ENCODE data around the gene RNF5.
"Not testable (repeated sequence)": the region's sequence is repeated elsewhere in the genome, so short reads cannot be mapped to it uniquely, and the experiment has no call there.

Gene RNF5

DNA sequence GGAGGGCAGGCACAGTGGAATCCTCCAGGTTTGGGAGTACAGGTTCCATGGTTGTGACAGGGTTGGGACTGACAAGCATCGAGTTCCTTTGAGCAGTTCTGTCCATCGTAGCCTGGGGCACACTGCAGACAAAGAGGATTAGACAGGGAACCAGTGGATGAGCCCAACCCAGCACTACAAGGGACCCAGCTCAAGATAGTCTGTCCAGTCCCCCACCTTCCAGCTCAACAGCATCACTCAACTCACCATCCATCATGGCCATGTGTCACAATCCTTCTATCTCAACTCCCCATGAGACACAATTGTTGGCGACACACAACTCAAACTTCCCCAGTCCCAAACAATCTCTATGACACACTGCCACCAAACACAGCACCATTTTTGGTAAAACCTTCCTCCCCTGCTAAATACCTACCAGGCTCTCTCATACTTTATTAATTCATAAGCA lies 26.1 kb downstream of the RNF5 start:
- Histone ChIP-seq H3K36me3 (ENCODE audit: control insufficient read depth, insufficient read depth, low read length, severe bottlenecking) (no peaks in the 10 kb centered on the region), H3K9ac (ENCODE audit: low read length) (no peak overlapping the region), H3K9me3 (ENCODE audit: control insufficient read depth, low read length) (no peaks in the 10 kb centered on the region), H3K27me3 (replicated peaks; ENCODE audit: control insufficient read depth, insufficient read depth, low read length) (peaks cover 22% of the 10 kb centered on the region), H3K4me3 (ENCODE audit: low read length) (no peak overlapping the region), H3K4me1 (ENCODE audit: control insufficient read depth, insufficient read depth, low read length) (peaks cover 3% of the 10 kb centered on the region)
- no peak for DNase-seq (ENCODE audit: low read depth)

DNA sequence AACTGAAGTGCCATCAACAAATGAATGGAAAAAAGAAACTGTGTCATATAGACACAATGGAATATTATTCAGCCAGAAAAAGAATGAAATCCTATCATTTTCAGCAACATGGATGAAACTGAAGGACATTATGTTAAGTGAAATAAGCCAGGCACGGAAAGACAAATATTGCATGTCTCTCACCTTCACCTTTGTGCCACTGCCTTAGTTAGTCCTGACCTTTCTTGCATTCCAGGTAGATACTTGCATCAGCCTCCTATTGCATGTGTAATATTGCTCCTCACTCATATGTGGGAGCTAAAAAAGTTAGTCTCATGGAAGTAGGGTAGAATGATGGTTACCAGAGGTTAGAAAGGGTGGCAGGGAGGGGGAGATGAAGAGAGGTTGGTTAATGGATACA lies 30.8 kb downstream of the RNF5 start:
- no peak for DNase-seq (ENCODE audit: low read depth)
- Histone ChIP-seq H3K9me3 (ENCODE audit: control insufficient read depth, low read length) (no peaks in the 10 kb centered on the region), H3K4me3 (ENCODE audit: low read length) (no peak overlapping the region), H3K36me3 (ENCODE audit: control insufficient read depth, insufficient read depth, low read length, severe bottlenecking) (no peaks in the 10 kb centered on the region), H3K4me1 (ENCODE audit: control insufficient read depth, insufficient read depth, low read length) (no peaks in the 10 kb centered on the region), H3K27me3 (replicated peaks; ENCODE audit: control insufficient read depth, insufficient read depth, low read length) (peaks cover 16% of the 10 kb centered on the region), H3K9ac (ENCODE audit: low read length) (no peak overlapping the region)

DNA sequence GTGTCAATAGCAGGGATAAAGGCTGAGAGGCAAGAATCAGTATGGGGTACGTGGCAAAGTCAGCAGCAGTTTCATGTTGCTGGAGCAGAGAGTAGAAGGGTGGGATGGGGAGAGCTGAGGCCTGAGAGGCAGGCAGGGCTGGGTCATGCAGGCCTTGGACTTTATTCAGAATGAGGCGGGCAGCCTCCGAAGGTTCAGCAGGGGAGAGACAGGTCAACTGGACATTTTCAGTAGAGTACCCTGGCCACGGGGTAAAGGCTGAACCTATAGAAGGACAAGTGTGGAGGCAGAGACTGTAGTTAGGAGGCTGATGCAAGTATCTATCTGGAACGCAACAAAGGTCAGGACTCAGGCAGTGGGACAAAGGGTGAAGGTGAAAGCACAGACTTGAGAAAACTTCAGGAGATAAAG lies 32.0 kb downstream of the RNF5 start:
- DNase-seq (ENCODE audit: low read depth): no peak
- no peak overlapping the region for H3K4me3 ChIP-seq (ENCODE audit: low read length)
- no peak overlapping the region for H3K9ac ChIP-seq (ENCODE audit: low read length)
- no peaks in the 10 kb centered on the region for H3K9me3 ChIP-seq (ENCODE audit: control insufficient read depth, low read length)
- peaks cover 15% of the 10 kb centered on the region for H3K27me3 ChIP-seq (replicated peaks; ENCODE audit: control insufficient read depth, insufficient read depth, low read length)
- H3K36me3 ChIP-seq (ENCODE audit: control insufficient read depth, insufficient read depth, low read length, severe bottlenecking): no peaks in the 10 kb centered on the region
- H3K4me1 ChIP-seq (ENCODE audit: control insufficient read depth, insufficient read depth, low read length): no peaks in the 10 kb centered on the region

DNA sequence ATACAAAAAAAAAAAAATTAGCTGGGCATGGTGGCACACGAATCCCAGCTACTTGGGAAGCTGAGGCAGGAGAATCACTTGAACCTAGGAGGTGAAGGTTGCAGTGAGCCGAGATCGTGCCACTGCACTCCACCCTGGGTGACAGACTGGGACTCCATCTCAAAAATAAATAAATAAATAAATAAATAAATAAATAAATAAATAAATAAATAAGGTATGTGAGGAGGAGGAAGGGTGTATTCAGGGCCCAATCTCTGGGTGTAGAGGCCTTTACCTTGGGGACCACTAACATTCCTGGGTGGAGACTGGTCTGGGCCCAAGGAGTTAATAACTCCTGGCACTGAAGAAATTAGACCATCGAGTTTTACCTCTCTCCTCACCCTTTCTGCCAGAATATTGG lies 33.2 kb downstream of the RNF5 start:
- H3K9me3 ChIP-seq (ENCODE audit: control insufficient read depth, low read length); H3K4me3 ChIP-seq (ENCODE audit: low read length); H3K9ac ChIP-seq (ENCODE audit: low read length); H3K4me1 ChIP-seq (ENCODE audit: control insufficient read depth, insufficient read depth, low read length); DNase-seq (ENCODE audit: low read depth); H3K36me3 ChIP-seq (ENCODE audit: control insufficient read depth, insufficient read depth, low read length, severe bottlenecking): not testable (repeated sequence)
- H3K27me3 ChIP-seq (replicated peaks; ENCODE audit: control insufficient read depth, insufficient read depth, low read length): peaks cover 19% of the 10 kb centered on the region

DNA sequence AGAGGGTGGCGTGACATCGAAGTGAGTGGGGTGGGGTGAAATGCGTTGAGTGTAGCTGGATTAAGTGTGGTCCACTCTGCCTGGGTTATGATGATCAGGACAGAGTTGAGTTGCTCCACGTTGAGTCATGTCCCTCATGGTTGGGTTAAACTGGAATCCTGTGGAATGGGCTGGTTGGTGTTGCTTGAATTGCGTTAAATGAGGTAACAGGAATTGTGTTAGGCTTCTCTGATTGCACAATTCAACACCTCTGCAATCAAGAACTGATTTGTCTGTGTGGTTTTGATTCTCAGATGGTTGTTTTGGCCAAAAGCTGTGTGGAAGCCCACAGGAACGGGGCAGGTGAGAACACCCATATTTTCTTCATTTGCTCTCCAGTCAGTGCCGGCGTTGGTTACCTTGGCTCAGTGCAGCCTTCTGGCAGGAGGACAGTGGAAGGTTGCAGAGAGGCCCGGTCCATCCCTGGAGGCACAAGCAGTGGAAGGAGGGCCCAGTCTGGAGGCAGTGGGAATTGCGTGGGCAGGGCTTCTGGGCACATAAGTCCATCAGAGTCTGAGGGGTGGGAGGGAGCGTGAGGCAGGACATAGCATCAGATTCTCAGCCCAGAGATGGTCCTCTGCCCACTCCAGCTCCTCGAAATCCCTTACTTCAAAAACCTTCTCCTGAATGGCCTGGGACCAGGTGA lies 34.0 kb downstream of the RNF5 start:
- peaks cover 19% of the 10 kb centered on the region for H3K27me3 ChIP-seq (replicated peaks; ENCODE audit: control insufficient read depth, insufficient read depth, low read length)
- H3K36me3 ChIP-seq (ENCODE audit: control insufficient read depth, insufficient read depth, low read length, severe bottlenecking): no peaks in the 10 kb centered on the region
- H3K9me3 ChIP-seq (ENCODE audit: control insufficient read depth, low read length): no peaks in the 10 kb centered on the region
- H3K9ac ChIP-seq (ENCODE audit: low read length): no peak overlapping the region
- no peak overlapping the region for H3K4me3 ChIP-seq (ENCODE audit: low read length)
- no peak for DNase-seq (ENCODE audit: low read depth)
- no peaks in the 10 kb centered on the region for H3K4me1 ChIP-seq (ENCODE audit: control insufficient read depth, insufficient read depth, low read length)

DNA sequence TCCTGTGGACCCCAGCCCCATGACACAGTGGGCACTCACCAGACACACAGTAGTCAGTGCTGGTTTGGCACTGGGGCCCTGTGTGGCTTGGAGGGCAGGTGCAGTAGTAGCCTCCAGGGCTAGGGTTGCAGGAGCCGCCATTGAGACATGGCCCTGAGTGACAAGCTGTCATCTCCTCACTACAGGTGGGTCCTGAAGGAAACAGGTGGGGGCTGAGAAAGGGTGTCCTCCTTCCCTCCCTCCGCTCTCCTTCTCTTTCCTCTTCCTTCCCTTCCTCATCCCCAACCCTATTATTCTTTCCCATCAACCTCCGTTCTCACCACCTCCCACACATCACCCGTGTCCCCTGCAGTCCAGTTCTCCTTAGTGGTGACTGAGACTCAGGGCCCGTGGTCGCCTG lies 35.4 kb downstream of the RNF5 start:
- H3K9me3 ChIP-seq (ENCODE audit: control insufficient read depth, low read length): no peaks in the 10 kb centered on the region
- H3K4me1 ChIP-seq (ENCODE audit: control insufficient read depth, insufficient read depth, low read length): no peaks in the 10 kb centered on the region
- H3K27me3 ChIP-seq (replicated peaks; ENCODE audit: control insufficient read depth, insufficient read depth, low read length): peaks cover 26% of the 10 kb centered on the region
- no peak overlapping the region for H3K4me3 ChIP-seq (ENCODE audit: low read length)
- no peak overlapping the region for H3K9ac ChIP-seq (ENCODE audit: low read length)
- DNase-seq (ENCODE audit: low read depth): no peak
- H3K36me3 ChIP-seq (ENCODE audit: control insufficient read depth, insufficient read depth, low read length, severe bottlenecking): no peaks in the 10 kb centered on the region

DNA sequence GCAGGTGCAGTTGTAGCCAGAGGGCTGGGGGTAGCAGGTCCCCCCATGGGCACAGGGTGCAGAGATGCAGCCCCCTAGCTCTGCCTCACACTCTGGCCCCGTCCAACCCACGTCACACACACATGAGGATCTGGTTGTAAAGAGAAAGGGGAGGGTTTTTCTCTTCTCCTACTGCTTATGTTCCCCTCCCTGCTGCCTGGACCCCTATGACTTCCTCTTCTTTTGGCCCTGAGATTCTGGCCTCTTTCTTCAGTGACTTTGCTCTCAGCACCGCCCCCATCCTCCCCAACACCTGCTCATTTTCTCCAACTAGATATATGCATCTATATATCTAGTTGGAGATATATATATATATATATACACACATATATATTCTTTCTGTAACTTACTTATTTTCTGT lies 35.9 kb downstream of the RNF5 start:
- no peak overlapping the region for H3K9ac ChIP-seq (ENCODE audit: low read length)
- H3K27me3 ChIP-seq (replicated peaks; ENCODE audit: control insufficient read depth, insufficient read depth, low read length): peaks cover 26% of the 10 kb centered on the region
- H3K4me1 ChIP-seq (ENCODE audit: control insufficient read depth, insufficient read depth, low read length): no peaks in the 10 kb centered on the region
- no peaks in the 10 kb centered on the region for H3K36me3 ChIP-seq (ENCODE audit: control insufficient read depth, insufficient read depth, low read length, severe bottlenecking)
- H3K4me3 ChIP-seq (ENCODE audit: low read length): no peak overlapping the region
- no peak for DNase-seq (ENCODE audit: low read depth)
- H3K9me3 ChIP-seq (ENCODE audit: control insufficient read depth, low read length): no peaks in the 10 kb centered on the region

DNA sequence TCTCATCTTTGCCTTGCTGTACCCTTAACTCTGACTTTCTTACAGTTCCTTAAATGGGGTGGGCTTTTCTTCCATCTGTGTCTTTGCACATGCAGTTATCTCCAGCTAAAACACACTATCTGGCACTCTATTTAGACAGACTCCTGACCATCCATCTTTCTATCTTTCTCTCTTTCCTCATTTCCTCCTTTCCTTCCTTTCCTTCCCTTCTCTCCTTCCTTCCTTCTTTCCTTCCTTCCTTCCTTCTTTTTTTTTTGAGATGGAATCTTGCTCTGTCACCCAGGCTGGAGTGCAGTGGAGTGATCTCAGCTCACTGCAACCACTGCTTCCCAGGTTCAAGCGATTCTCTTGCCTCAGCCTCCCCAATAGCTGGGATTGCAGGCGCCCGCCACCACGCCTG lies 37.4 kb downstream of the RNF5 start:
- Histone ChIP-seq H3K4me3 (ENCODE audit: low read length) (no peak overlapping the region), H3K9ac (ENCODE audit: low read length) (no peak overlapping the region), H3K9me3 (ENCODE audit: control insufficient read depth, low read length) (no peaks in the 10 kb centered on the region), H3K36me3 (ENCODE audit: control insufficient read depth, insufficient read depth, low read length, severe bottlenecking) (no peaks in the 10 kb centered on the region), H3K27me3 (replicated peaks; ENCODE audit: control insufficient read depth, insufficient read depth, low read length) (peaks cover 39% of the 10 kb centered on the region), H3K4me1 (ENCODE audit: control insufficient read depth, insufficient read depth, low read length) (no peaks in the 10 kb centered on the region)
- DNase-seq (ENCODE audit: low read depth): no peak

DNA sequence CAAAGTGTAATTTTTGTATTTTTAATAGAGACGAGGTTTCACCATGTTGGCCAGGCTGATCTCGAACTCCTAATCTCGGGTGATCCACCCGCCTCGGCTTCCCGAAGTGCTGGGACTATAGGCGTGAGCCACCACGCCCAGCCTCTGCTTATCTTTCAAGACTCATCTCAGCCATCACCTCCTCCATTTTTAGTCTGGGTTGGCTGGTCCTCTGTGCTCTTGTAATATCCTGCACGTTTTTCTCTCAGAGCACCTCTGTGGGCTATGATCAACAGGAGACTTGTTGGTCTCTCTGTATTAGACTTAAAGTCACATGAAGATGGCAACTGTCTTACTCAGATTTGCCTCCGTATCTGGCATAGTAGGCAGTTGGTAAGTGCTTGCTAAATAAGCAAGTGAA lies 38.1 kb downstream of the RNF5 start:
- Histone ChIP-seq H3K36me3 (ENCODE audit: control insufficient read depth, insufficient read depth, low read length, severe bottlenecking) (no peaks in the 10 kb centered on the region), H3K4me1 (ENCODE audit: control insufficient read depth, insufficient read depth, low read length) (no peaks in the 10 kb centered on the region), H3K4me3 (ENCODE audit: low read length) (no peak overlapping the region), H3K27me3 (replicated peaks; ENCODE audit: control insufficient read depth, insufficient read depth, low read length) (peaks cover 46% of the 10 kb centered on the region), H3K9ac (ENCODE audit: low read length) (no peak overlapping the region), H3K9me3 (ENCODE audit: control insufficient read depth, low read length) (no peaks in the 10 kb centered on the region)
- DNase-seq (ENCODE audit: low read depth): no peak

DNA sequence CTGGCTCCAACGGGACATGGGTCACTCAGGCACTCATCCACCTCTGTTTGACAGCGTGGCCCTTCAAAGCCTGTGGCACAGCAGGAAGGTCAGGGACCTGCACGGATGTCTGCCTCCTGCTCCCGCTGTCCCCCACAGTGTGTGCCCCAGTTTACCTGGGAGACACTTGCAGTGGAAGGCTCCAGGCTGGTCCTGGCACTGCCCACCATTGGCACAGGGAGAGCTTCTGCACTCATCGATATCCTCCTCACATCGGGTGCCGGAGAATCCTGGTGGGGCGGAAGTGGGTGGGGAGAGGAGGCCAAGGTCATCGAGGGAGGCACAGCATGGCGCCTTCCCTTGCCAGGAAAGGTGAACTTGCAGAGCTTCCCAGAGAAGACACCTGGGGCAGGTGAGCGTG lies 38.8 kb downstream of the RNF5 start:
- no peak for DNase-seq (ENCODE audit: low read depth)
- no peak overlapping the region for H3K9ac ChIP-seq (ENCODE audit: low read length)
- H3K4me3 ChIP-seq (ENCODE audit: low read length): no peak overlapping the region
- no peaks in the 10 kb centered on the region for H3K4me1 ChIP-seq (ENCODE audit: control insufficient read depth, insufficient read depth, low read length)
- H3K27me3 ChIP-seq (replicated peaks; ENCODE audit: control insufficient read depth, insufficient read depth, low read length): peaks cover 53% of the 10 kb centered on the region
- H3K36me3 ChIP-seq (ENCODE audit: control insufficient read depth, insufficient read depth, low read length, severe bottlenecking): no peaks in the 10 kb centered on the region
- no peaks in the 10 kb centered on the region for H3K9me3 ChIP-seq (ENCODE audit: control insufficient read depth, low read length)

DNA sequence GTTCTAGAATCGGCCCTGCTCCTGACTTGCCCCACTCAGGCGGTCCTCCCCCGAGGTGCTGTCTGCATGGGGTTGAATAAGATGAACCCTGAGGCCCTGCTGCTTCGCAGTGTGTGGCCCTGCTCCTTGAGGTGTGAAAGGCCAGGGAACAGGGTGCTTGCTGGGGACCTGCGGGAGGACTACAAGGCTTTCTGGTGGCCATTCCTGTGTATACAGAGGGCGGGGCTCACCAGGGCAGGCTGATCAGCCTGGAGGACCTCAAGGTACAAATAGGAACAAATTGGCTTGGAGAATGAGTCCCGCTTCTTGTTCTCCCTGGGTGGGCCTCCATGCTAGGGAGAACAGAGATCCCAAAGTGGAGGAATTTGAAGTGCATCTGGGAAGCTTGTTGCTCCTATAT lies 40.0 kb downstream of the RNF5 start:
- Histone ChIP-seq H3K4me3 (ENCODE audit: low read length) (no peak overlapping the region), H3K27me3 (replicated peaks; ENCODE audit: control insufficient read depth, insufficient read depth, low read length) (peaks cover 60% of the 10 kb centered on the region), H3K36me3 (ENCODE audit: control insufficient read depth, insufficient read depth, low read length, severe bottlenecking) (no peaks in the 10 kb centered on the region), H3K9me3 (ENCODE audit: control insufficient read depth, low read length) (no peaks in the 10 kb centered on the region), H3K4me1 (ENCODE audit: control insufficient read depth, insufficient read depth, low read length) (no peaks in the 10 kb centered on the region), H3K9ac (ENCODE audit: low read length) (no peak overlapping the region)
- no peak for DNase-seq (ENCODE audit: low read depth)

DNA sequence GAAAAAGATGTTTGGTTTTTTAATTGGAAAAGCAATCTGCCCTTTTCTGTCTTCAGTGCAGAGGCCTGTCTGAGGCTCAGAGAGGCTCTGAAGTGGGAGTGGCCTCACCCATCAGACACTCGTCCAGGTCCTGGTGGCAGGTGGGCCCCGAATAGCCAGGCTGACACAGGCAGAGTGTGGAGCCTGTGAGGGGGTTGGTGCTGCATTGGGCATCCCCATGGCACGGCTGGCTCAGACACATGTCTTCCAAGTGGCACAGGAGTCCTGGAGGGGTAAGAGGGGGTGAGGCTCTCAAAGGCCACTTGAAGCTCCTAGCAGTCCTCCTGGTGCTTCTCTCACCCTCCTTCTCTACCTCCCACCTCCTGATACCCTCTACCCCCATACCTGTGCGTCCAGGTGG lies 41.8 kb downstream of the RNF5 start:
- Histone ChIP-seq H3K4me3 (ENCODE audit: low read length) (no peak overlapping the region), H3K27me3 (replicated peaks; ENCODE audit: control insufficient read depth, insufficient read depth, low read length) (peaks cover 69% of the 10 kb centered on the region), H3K9ac (ENCODE audit: low read length) (no peak overlapping the region), H3K4me1 (ENCODE audit: control insufficient read depth, insufficient read depth, low read length) (no peaks in the 10 kb centered on the region), H3K36me3 (ENCODE audit: control insufficient read depth, insufficient read depth, low read length, severe bottlenecking) (no peaks in the 10 kb centered on the region), H3K9me3 (ENCODE audit: control insufficient read depth, low read length) (no peaks in the 10 kb centered on the region)
- DNase-seq (ENCODE audit: low read depth): no peak
